SK-N-SH treated with all-trans-retinoic acid at 6 μM for 48 hours (cell line): Measurements from ENCODE around the gene TTLL7.
A peak's percentile ranks its signal among the peaks of the same experiment; 100 is the strongest.

Experiments used
- ATAC-seq: fragments of 200-7000 bp; cut with Tn5 transposase; 3 replicates; pipeline ENCODE4 v1.9.1; 2020; ENCODE audit warnings: mild to moderate bottlenecking, moderate library complexity
- ARNTL ChIP-seq: fragments of 450-650 bp; formaldehyde crosslinking; IDR thresholded peaks from 2 replicates; pipeline ENCODE4 v1.5.0; 2020; ENCODE audit warnings: low read depth, mild to moderate bottlenecking, moderate library complexity, borderline replicate concordance
- BACH2 ChIP-seq: fragments of 250-450 bp; sonication (Bioruptor Pico); IDR thresholded peaks from 2 replicates; pipeline ENCODE4 v1.9.0; 2021; ENCODE audit warnings: mild to moderate bottlenecking, borderline replicate concordance
- CREB5 ChIP-seq: fragments of 250-450 bp; sonication (Bioruptor Pico); IDR thresholded peaks from 2 replicates; pipeline ENCODE4 v1.5.1; 2020; ENCODE audit warnings: low read depth, mild to moderate bottlenecking, moderate library complexity
- CSDC2 ChIP-seq: fragments of 250-450 bp; sonication (Bioruptor Pico); IDR thresholded peaks from 2 replicates; pipeline ENCODE4 v1.5.0; 2020; ENCODE audit warnings: mild to moderate bottlenecking, moderate library complexity
- ESRRG ChIP-seq: fragments of 250-450 bp; sonication (Bioruptor Pico); IDR thresholded peaks from 2 replicates; pipeline ENCODE4 v1.6.1; 2021; ENCODE audit warnings: mild to moderate bottlenecking
- GLIS3 ChIP-seq: fragments of 250-450 bp; sonication (Bioruptor Pico); IDR thresholded peaks from 2 replicates; pipeline ENCODE4 v1.5.0; 2020; ENCODE audit warnings: mild to moderate bottlenecking, moderate library complexity
- ISL1 ChIP-seq: fragments of 250-450 bp; sonication (Bioruptor Pico); IDR thresholded peaks from 2 replicates; pipeline ENCODE4 v2.1.2; 2022; ENCODE audit warnings: mild to moderate bottlenecking, moderate library complexity
- OSR1 ChIP-seq: fragments of 250-450 bp; sonication (Bioruptor Pico); IDR thresholded peaks from 2 replicates; pipeline ENCODE4 v1.8.0; 2022; ENCODE audit warnings: moderate library complexity, mild to moderate bottlenecking, inconsistent platforms
- PATZ1 ChIP-seq: fragments of 250-450 bp; sonication (Bioruptor Pico); IDR thresholded peaks from 2 replicates; pipeline ENCODE4 v1.8.0; 2020; ENCODE audit warnings: mild to moderate bottlenecking, moderate library complexity, borderline replicate concordance
- PPARA ChIP-seq: fragments of 250-450 bp; sonication (Bioruptor Pico); IDR thresholded peaks from 2 replicates; pipeline ENCODE4 v1.5.0; 2020; ENCODE audit warnings: mild to moderate bottlenecking, borderline replicate concordance
- RARB ChIP-seq: fragments of 250-450 bp; sonication (Bioruptor Pico); IDR thresholded peaks from 2 replicates; pipeline ENCODE4 v1.8.0; 2021; ENCODE audit warnings: mild to moderate bottlenecking, moderate library complexity
- SNAI2 ChIP-seq: fragments of 250-450 bp; sonication (Bioruptor Pico); IDR thresholded peaks from 2 replicates; pipeline ENCODE4 v1.5.0; 2020; ENCODE audit warnings: mild to moderate bottlenecking, moderate library complexity
- TCF4 ChIP-seq: fragments of 250-450 bp; sonication (Bioruptor Pico); IDR thresholded peaks from 2 replicates; pipeline ENCODE4 v1.8.0; 2021; ENCODE audit warnings: mild to moderate bottlenecking, moderate library complexity, borderline replicate concordance
- TOX ChIP-seq: fragments of 250-450 bp; sonication (Bioruptor Pico); IDR thresholded peaks from 2 replicates; pipeline ENCODE4 v1.8.0; 2021; ENCODE audit warnings: mild to moderate bottlenecking, moderate library complexity, borderline replicate concordance
- ZC3H10 ChIP-seq: fragments of 250-450 bp; sonication (Bioruptor Pico); IDR thresholded peaks from 2 replicates; pipeline ENCODE4 v1.5.1; 2021; ENCODE audit warnings: mild to moderate bottlenecking, moderate library complexity
- ZFP3 ChIP-seq: fragments of 250-450 bp; sonication (Bioruptor Pico); IDR thresholded peaks from 2 replicates; pipeline ENCODE4 v1.5.0; 2020; ENCODE audit warnings: mild to moderate bottlenecking, moderate library complexity
- ZFP30 ChIP-seq: fragments of 450-650 bp; formaldehyde crosslinking; IDR thresholded peaks from 2 replicates; pipeline ENCODE4 v1.5.0; 2022; ENCODE audit warnings: mild to moderate bottlenecking, moderate library complexity
- ZNF565 ChIP-seq: fragments of 450-650 bp; formaldehyde crosslinking; conservative IDR thresholded peaks from 2 replicates; pipeline ENCODE4 v1.5.0; 2020; ENCODE audit warnings: low read depth, mild to moderate bottlenecking, moderate library complexity
- ZNF70 ChIP-seq: fragments of 450-650 bp; formaldehyde crosslinking; IDR thresholded peaks from 2 replicates; pipeline ENCODE4 v1.5.0; 2020; ENCODE audit warnings: mild to moderate bottlenecking, moderate library complexity
- ZNF8 ChIP-seq: fragments of 450-650 bp; formaldehyde crosslinking; IDR thresholded peaks from 2 replicates; pipeline ENCODE4 v1.5.0; 2020; ENCODE audit warnings: mild to moderate bottlenecking, moderate library complexity
- TF ChIP-seq, protein P1 (sequence below): fragments of 250-450 bp; sonication (Bioruptor Pico); IDR thresholded peaks from 2 replicates; pipeline ENCODE4 v1.5.1; 2021; ENCODE audit warnings: mild to moderate bottlenecking, moderate library complexity
- TF ChIP-seq, protein P2 (sequence below): fragments of 250-450 bp; sonication (Bioruptor Pico); IDR thresholded peaks from 2 replicates; pipeline ENCODE4 v1.8.0; 2021; ENCODE audit warnings: low read depth, mild to moderate bottlenecking, moderate library complexity, borderline replicate concordance
- TF ChIP-seq, protein P3 (sequence below): fragments of 250-450 bp; sonication (Bioruptor Pico); IDR thresholded peaks from 2 replicates; pipeline ENCODE4 v1.5.0; 2020; ENCODE audit warnings: mild to moderate bottlenecking, moderate library complexity

The TTLL7 gene

GRCh38 chr1:83959824-83960498 is 39.0 kb downstream of the TTLL7 start:
- no peak for TF ChIP-seq ZNF70 (CRISPR knock-in tag)
- no peak for TF ChIP-seq ESRRG (CRISPR knock-in tag)
- no peak for TF ChIP-seq OSR1 (CRISPR knock-in tag)
- TF ChIP-seq ZNF8 (CRISPR knock-in tag) = no peak
- peak; percentile 53; the same call in 1 of the 2 replicates for TF ChIP-seq TCF4 (CRISPR knock-in tag)
- no peak for TF ChIP-seq RARB (CRISPR knock-in tag)
- peak; percentile 78; the same call in 1 of the 2 replicates for TF ChIP-seq PATZ1
- no peak for TF ChIP-seq GLIS3 (CRISPR knock-in tag)
- TF ChIP-seq ISL1 (CRISPR knock-in tag) = peak; percentile 98
- no peak for TF ChIP-seq ZNF565 (CRISPR knock-in tag)
- TF ChIP-seq, protein P1, sequence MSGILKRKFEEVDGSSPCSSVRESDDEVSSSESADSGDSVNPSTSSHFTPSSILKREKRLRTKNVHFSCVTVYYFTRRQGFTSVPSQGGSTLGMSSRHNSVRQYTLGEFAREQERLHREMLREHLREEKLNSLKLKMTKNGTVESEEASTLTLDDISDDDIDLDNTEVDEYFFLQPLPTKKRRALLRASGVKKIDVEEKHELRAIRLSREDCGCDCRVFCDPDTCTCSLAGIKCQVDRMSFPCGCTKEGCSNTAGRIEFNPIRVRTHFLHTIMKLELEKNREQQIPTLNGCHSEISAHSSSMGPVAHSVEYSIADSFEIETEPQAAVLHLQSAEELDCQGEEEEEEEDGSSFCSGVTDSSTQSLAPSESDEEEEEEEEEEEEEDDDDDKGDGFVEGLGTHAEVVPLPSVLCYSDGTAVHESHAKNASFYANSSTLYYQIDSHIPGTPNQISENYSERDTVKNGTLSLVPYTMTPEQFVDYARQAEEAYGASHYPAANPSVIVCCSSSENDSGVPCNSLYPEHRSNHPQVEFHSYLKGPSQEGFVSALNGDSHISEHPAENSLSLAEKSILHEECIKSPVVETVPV = no peak
- peak; percentile 59; the same call in 1 of the 2 replicates for TF ChIP-seq CREB5 (CRISPR knock-in tag)
- TF ChIP-seq BACH2 = no peak
- TF ChIP-seq CSDC2 (CRISPR knock-in tag) = no peak
- TF ChIP-seq ZFP3 = peak; percentile 77; the same call in 1 of the 2 replicates
- TF ChIP-seq PPARA (CRISPR knock-in tag) = no peak
- TF ChIP-seq ARNTL (CRISPR knock-in tag) = no peak
- TF ChIP-seq ZFP30 = 0 out of 2 replicates have a peak, but pooled peaks have one; percentile 16
- TF ChIP-seq, protein P2, sequence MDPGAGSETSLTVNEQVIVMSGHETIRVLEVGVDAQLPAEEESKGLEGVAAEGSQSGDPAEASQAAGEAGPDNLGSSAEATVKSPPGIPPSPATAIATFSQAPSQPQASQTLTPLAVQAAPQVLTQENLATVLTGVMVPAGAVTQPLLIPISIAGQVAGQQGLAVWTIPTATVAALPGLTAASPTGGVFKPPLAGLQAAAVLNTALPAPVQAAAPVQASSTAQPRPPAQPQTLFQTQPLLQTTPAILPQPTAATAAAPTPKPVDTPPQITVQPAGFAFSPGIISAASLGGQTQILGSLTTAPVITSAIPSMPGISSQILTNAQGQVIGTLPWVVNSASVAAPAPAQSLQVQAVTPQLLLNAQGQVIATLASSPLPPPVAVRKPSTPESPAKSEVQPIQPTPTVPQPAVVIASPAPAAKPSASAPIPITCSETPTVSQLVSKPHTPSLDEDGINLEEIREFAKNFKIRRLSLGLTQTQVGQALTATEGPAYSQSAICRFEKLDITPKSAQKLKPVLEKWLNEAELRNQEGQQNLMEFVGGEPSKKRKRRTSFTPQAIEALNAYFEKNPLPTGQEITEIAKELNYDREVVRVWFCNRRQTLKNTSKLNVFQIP (CRISPR knock-in tag) = no peak; the same call in 1 of the 2 replicates
- peak; percentile 83; the same call in 1 of the 2 replicates for TF ChIP-seq TOX (CRISPR knock-in tag)
- TF ChIP-seq, protein P3, sequence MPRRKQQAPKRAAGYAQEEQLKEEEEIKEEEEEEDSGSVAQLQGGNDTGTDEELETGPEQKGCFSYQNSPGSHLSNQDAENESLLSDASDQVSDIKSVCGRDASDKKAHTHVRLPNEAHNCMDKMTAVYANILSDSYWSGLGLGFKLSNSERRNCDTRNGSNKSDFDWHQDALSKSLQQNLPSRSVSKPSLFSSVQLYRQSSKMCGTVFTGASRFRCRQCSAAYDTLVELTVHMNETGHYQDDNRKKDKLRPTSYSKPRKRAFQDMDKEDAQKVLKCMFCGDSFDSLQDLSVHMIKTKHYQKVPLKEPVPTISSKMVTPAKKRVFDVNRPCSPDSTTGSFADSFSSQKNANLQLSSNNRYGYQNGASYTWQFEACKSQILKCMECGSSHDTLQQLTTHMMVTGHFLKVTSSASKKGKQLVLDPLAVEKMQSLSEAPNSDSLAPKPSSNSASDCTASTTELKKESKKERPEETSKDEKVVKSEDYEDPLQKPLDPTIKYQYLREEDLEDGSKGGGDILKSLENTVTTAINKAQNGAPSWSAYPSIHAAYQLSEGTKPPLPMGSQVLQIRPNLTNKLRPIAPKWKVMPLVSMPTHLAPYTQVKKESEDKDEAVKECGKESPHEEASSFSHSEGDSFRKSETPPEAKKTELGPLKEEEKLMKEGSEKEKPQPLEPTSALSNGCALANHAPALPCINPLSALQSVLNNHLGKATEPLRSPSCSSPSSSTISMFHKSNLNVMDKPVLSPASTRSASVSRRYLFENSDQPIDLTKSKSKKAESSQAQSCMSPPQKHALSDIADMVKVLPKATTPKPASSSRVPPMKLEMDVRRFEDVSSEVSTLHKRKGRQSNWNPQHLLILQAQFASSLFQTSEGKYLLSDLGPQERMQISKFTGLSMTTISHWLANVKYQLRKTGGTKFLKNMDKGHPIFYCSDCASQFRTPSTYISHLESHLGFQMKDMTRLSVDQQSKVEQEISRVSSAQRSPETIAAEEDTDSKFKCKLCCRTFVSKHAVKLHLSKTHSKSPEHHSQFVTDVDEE (CRISPR knock-in tag) = no peak
- no peak for TF ChIP-seq SNAI2 (CRISPR knock-in tag)
- no peak for TF ChIP-seq ZC3H10
- peak; percentile 91 for ATAC-seq

DNA sequence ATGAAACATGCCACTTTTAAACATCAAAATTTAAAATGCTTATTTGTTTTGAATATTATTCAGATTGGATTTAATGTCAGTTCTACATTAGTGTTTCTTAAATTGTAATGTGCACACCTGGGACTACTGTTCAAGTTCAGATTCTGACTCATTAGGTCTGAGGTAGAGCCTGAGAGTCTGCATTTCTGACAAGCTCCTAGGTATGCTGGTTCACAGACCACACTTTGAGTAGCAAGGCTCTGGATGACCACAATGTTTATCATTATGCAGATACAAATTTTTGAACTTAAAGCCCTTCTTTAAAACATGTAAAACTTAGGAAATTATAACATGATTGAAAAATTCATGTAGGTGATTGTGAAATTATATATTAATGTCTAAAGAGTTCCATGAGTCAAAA is 40.2 kb downstream of the TTLL7 start:
- no peak for ATAC-seq
- TF ChIP-seq ZNF565 (CRISPR knock-in tag) (no peak), ZFP30 (no peak), SNAI2 (CRISPR knock-in tag) (no peak), BACH2 (no peak), CREB5 (CRISPR knock-in tag) (no peak), RARB (CRISPR knock-in tag) (no peak)
- TF ChIP-seq, protein P2 (CRISPR knock-in tag) = no peak
